Fibroblast of lung (primary cell): ENCODE data around the gene TARP.

Experiments
- CTCF ChIP-seq, 2 donors: IDR thresholded peaks in 1 of 2; conservative IDR thresholded peaks in 1 of 2; 1 replicate in 1 of 2; 2 replicates in 1 of 2; pipeline ENCODE4 v1.5.1; 2011 to 2012; ENCODE audit warnings: low read length in 2 of 2, control low read depth in 1 of 2, inconsistent platforms in 1 of 2, low read depth in 1 of 2, mild to moderate bottlenecking in 1 of 2
- EZH2 ChIP-seq: IDR thresholded peaks from 2 replicates; pipeline ENCODE4 v1.5.1; 2012; ENCODE audit warnings: low read length, control low read depth, mild to moderate bottlenecking; ENCODE audit errors: missing control alignments

- TF ChIP-seq CTCF (conservative IDR thresholded peaks at IDR 0.05 in 1 of 2, IDR thresholded peaks at IDR 0.05 in 1 of 2; ENCODE audit: low read depth in 1 of 2, low read length in 2 of 2) (no peak), EZH2 (no peak)
Observed at GRCh38 chr7:38294926-38295325, 21.5 kb upstream of the TARP start.
